MV-4-11 (cell line): ENCODE data around the gene CREB3L2.

Source experiments
- DNase-seq: peaks from one replicate; lab custom pipeline; 2025; lab: John Stamatoyannopoulos, UW

Gene CREB3L2

GRCh38 chr7:137951700-137952425, 50.0 kb downstream of the CREB3L2 start:
- DNase-seq = no peak

- DNase-seq = no peak
Measured at GRCh38 chr7:137950967-137951366, 50.9 kb downstream of the CREB3L2 start.

DNA sequence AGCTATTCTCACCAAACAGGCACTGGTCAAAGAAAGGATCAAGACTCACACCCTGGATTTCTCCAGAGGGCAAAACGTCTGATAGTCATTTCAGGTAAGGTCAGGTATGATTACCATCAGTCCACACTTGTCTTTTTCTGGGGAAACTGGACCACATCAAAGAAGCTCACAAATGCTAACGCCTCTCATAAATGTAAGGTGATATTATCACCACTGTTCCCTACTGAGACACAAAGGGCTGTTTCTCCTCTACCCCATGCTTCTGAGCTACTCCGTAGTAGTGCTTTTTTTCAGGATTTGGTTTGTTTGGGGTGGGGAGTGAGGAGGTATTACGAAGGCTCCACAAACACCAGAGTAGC, 51.6 kb downstream of the CREB3L2 start:
- DNase-seq = no peak

GRCh38 chr7:137949416-137950262, 52.2 kb downstream of the CREB3L2 start:
- no peak for DNase-seq

- no peak for DNase-seq
Measured at GRCh38 chr7:137948845-137949330, 53.0 kb downstream of the CREB3L2 start.

DNA sequence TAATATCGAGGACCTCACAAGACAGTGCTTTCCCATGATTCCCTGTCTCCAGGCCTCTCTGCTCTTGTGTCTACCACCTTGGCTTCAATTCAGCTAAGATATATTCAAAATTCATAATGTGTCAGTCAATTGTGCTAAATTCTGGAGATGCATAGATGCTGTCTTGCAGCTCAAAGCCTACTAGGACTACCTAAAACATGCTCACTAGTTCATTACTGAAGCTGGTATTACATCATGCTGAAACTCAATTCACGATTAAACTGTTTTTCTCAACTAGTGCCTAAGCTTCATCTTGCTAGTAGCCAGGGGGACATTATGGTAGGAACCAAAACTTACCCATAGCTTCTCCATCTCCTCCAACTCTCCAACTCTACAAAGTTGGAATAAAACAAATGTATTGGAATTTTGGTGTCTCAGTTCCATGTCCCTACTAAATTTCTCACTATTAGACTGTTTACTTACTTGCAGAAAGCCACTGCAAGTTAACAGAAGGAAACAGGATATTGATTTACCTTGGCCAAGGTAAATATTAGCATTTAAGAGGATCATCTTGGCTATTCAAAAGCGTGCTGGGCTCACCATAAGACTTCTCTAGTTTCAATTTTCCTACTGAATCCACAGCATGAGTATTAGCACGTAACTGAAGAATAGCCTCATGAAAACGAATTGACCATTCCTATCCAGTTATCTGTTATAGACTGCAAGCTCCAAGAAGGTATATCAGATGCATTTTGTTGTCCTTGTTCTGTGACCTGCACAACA, 53.6 kb downstream of the CREB3L2 start:
- no peak for DNase-seq

- DNase-seq = no peak
Measured at GRCh38 chr7:137947046-137947445, 54.8 kb downstream of the CREB3L2 start.

DNA sequence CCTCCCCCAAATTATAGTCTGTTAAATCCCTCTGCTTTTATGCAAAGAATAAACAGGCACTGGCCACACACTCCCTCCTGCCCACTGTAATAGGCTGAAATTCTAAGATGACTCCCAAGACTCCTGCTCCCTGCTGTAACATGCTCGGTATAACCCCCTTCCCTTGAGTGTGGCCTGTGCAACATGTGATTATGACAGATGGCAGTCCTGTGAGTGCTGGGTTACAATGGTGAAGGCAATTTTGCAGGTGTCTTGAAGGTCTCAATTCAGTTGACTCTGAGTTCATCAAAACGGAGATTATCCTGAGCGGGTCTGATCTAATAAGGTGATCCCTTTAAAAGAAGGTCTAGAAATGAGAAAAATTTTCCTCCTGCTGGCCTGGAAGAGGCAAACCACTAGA, 55.9 kb downstream of the CREB3L2 start:
- no peak for DNase-seq

DNA sequence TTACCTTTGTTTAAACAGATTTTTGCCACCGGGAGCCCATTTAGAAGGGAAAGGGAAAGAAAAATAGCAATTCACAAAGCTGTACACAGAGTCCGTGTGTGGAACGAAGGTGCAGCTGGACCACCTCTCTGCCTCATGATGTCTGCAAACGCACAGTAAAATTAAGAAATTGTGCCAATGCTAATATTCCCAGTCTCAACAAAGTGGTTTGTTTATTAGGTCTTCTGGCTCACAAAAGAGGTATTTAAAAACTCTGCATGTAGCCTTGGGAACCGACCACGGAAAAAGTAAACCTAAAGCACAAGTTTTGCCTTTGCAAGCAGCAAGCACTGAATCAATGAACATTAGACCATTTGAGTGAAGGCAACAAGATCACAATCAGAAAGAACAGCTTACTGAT, 57.7 kb downstream of the CREB3L2 start:
- no peak for DNase-seq

DNA sequence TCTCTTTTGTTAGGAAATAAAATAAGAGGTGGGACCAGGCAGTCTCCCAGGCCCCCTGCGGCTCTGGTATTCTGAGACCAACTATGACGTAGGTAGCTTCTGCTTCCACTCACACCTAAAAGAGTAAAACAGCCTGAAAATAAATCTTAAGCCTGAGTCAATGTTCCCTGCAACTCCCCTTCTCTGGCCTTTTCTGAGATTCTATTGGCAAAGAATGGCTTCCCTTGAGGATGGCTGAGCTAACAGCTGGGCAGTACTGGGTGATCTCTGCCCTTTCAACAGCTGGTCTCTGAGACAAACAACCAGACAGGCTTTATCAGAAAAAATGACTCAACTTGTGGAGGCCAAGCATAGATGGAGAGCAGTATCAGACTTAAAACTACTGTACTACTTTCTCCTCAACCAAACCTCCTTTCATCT, 58.7 kb downstream of the CREB3L2 start:
- DNase-seq = peak; percentile 5

DNA sequence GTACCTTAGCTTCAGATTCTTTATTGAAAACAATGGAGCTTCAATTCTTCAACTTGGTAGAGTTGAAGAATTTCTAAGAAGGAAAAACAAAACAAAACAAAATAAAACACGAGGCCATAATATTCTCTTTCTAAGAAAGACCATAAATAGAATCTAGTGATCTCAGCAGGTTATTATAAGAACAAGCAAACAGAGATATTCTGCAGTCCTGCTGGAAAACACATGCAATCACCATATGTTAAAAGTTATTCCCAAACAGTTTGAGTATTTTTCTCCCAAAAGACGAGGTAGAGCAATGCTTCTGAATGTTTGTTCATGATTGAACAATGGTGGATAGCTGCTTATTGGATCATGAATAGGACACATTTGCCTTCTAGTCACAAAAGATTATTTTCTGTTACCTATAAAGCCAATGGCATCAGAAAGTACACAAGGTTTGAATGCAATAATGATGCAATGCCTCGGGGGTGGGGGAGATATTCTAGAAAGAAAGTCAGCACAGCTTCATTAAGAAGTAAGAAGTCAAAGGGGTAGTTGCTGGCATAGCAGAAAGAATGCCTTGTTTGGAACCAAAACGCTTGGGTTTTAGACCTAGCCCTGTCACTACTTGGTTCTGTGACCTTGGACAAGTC, 59.3 kb downstream of the CREB3L2 start:
- no peak for DNase-seq

DNA sequence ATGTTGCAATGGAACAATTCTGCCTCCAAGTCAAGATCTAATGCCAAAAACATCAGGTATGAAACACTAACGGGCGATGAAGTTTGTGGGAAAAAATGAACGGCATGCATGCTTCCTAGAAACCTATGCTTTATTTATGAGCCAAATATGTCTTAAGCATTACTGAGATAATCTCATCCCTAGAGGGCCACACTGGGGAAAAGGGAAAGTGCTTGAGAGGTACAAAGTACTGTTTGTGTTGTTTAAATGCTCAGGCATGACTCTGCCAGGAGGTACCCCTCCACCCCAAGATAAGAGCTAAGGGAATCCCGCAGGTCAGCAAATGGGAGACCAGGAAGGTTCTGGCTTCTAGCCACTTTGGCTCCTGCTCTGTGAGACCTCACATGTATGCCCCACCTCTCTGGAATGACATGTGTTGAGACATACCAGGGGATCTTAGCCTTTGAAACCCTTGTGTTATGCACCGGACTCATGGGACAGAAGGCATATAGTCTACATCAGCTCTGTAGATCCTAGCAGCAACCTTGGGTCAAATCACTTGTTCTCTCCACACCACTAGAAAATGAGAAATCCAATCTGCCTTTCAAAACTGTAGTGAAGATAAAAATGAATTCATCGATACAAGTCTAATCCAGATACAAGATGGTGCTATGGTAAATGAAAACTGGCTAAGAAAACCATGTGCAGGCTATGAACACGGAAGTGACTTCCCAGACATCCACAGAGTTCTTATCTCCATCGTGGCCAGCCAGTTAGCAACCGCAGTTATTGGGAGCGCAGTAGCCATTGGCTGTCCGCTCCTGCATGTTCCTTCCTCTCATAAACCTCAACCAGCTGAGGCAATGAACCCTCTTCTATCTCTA, 61.0 kb downstream of the CREB3L2 start:
- DNase-seq = no peak

GRCh38 chr7:137940218-137940617, 61.7 kb downstream of the CREB3L2 start:
- DNase-seq = no peak

DNA sequence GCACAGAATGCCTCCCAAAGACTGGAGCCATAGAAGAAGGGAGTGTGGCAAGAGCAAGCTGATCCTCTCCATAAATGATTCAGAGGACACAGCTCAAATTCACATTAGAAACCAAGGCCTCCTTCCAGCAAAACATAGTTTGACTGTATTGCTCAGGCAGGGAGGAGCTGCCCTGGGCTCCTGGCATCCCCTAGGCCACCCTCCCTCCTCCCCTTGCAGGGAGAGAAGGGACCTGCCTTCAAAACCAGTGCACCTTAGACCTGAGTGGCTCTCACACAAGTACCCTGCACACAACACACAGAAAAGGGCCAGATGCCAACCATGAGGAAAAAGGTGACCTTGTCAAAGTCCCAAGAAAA, 64.7 kb downstream of the CREB3L2 start:
- no peak for DNase-seq

GRCh38 chr7:137936509-137937201, 65.2 kb downstream of the CREB3L2 start:
- DNase-seq = no peak

GRCh38 chr7:137935884-137936508, 65.9 kb downstream of the CREB3L2 start:
- peak; percentile 89 for DNase-seq

GRCh38 chr7:137934941-137935883, 66.7 kb downstream of the CREB3L2 start:
- no peak for DNase-seq

GRCh38 chr7:137934176-137934826, 67.6 kb downstream of the CREB3L2 start:
- DNase-seq = no peak
